Measurements from ENCODE around the gene DSCAM.

DSCAM gene

GRCh38 chr21:40395732-40396131, 451.2 kb downstream of the DSCAM start:
- no peak for TF ChIP-seq SIN3A (IDR thresholded peaks at IDR 0.05; ENCODE audit: borderline replicate concordance, insufficient read depth, low read length)

GRCh38 chr21:40393066-40393465, 453.9 kb downstream of the DSCAM start:
- TF ChIP-seq SIN3A (IDR thresholded peaks at IDR 0.05; ENCODE audit: borderline replicate concordance, insufficient read depth, low read length): no peak
- no peak for TF ChIP-seq FOXP2 (optimal IDR thresholded peaks at IDR 0.05; ENCODE audit: borderline replicate concordance, extremely low read depth, extremely low read length, insufficient read depth)
- no peak for TF ChIP-seq POLR2AphosphoS5 (IDR thresholded peaks at IDR 0.05; ENCODE audit: low read depth, low read length)
- no peak for TF ChIP-seq TAF1 (IDR thresholded peaks at IDR 0.05; ENCODE audit: borderline replicate concordance, insufficient read depth, low read length)
- TF ChIP-seq REST (IDR thresholded peaks at IDR 0.05; ENCODE audit: insufficient read depth in 1 of 2, low read depth in 2 of 2, low read length in 2 of 2): no peak

- TF ChIP-seq FOXP2 (optimal IDR thresholded peaks at IDR 0.05; ENCODE audit: borderline replicate concordance, extremely low read depth, extremely low read length, insufficient read depth) (no peak), TAF1 (IDR thresholded peaks at IDR 0.05; ENCODE audit: borderline replicate concordance, insufficient read depth, low read length) (no peak), POLR2AphosphoS5 (IDR thresholded peaks at IDR 0.05; ENCODE audit: low read depth, low read length) (no peak), REST (IDR thresholded peaks at IDR 0.05; ENCODE audit: insufficient read depth in 1 of 2, low read depth in 2 of 2, low read length in 2 of 2) (no peak), SIN3A (IDR thresholded peaks at IDR 0.05; ENCODE audit: borderline replicate concordance, insufficient read depth, low read length) (no peak)
These were observed 458.9 kb downstream of the DSCAM start for GRCh38 chr21:40388046-40388445.

- TF ChIP-seq POLR2AphosphoS5 (IDR thresholded peaks at IDR 0.05; ENCODE audit: low read depth, low read length) (no peak), SIN3A (IDR thresholded peaks at IDR 0.05; ENCODE audit: borderline replicate concordance, insufficient read depth, low read length) (no peak)
These were observed 459.8 kb downstream of the DSCAM start for GRCh38 chr21:40386981-40387747.

- TF ChIP-seq REST (IDR thresholded peaks at IDR 0.05; ENCODE audit: insufficient read depth in 1 of 2, low read depth in 2 of 2, low read length in 2 of 2) (no peak), SIN3A (IDR thresholded peaks at IDR 0.05; ENCODE audit: borderline replicate concordance, insufficient read depth, low read length) (no peak), FOXP2 (optimal IDR thresholded peaks at IDR 0.05; ENCODE audit: borderline replicate concordance, extremely low read depth, extremely low read length, insufficient read depth) (no peak), TAF1 (IDR thresholded peaks at IDR 0.05; ENCODE audit: borderline replicate concordance, insufficient read depth, low read length) (no peak), POLR2AphosphoS5 (IDR thresholded peaks at IDR 0.05; ENCODE audit: low read depth, low read length) (no peak)
These were observed 460.6 kb downstream of the DSCAM start for GRCh38 chr21:40386294-40386911.

- TF ChIP-seq SIN3A (IDR thresholded peaks at IDR 0.05; ENCODE audit: borderline replicate concordance, insufficient read depth, low read length) (no peak), FOXP2 (optimal IDR thresholded peaks at IDR 0.05; ENCODE audit: borderline replicate concordance, extremely low read depth, extremely low read length, insufficient read depth) (no peak), REST (IDR thresholded peaks at IDR 0.05; ENCODE audit: insufficient read depth in 1 of 2, low read depth in 2 of 2, low read length in 2 of 2) (no peak), POLR2AphosphoS5 (IDR thresholded peaks at IDR 0.05; ENCODE audit: low read depth, low read length) (no peak), TAF1 (IDR thresholded peaks at IDR 0.05; ENCODE audit: borderline replicate concordance, insufficient read depth, low read length) (no peak)
These were observed 461.1 kb downstream of the DSCAM start for GRCh38 chr21:40385883-40386282.

Data from PFSK-1 (cell line).